ENCODE measurements around the gene SCFD1. TPM values are rescaled to one million over a fixed set of nuclear protein-coding genes. Genes with fewer than 3 reads are reported as not detected.
A peak's percentile ranks its signal among the peaks of the same experiment; 100 is the strongest.
"Not testable (repeated sequence)": the region's sequence is repeated elsewhere in the genome, so short reads cannot be mapped to it uniquely, and the experiment has no call there.

The SCFD1 gene
- 100 to 1,000 TPM in 2 of 4 donors, 10 to 100 TPM in 2; 43.4 to 128 (median 84.3) TPM for total RNA-seq

GRCh38 chr14:30621940-30622830 is at the start of gene SCFD1:
SCFD1 (plus strand) TSS chr14:30622319; CDS start chr14:30622339, 20 bp downstream.
- 0 to 2% methylated on average over 17 to 20 of the region's 35 CpGs for WGBS, 2 donors (ENCODE audit: low coverage in 1 of 2)
- no peaks in the 10 kb centered on the region for H3K27me3 ChIP-seq
- intact Hi-C loops (cut with DNase I; ENCODE audit: low total_unique reads) = no loop called here
- in situ Hi-C loops (cut with MboI; ENCODE audit: low pct_ligation_motif_present in 1 of 4, low pct_unique_long_range_greater_than_20kb in 1 of 4, low sequenced_read_pairs in 3 of 4) = no loop called here
- H3K9me3 ChIP-seq = no peaks in the 10 kb centered on the region
- H3K27ac ChIP-seq = peak within 1 kb of the TSS; percentile 87 to 94 (median 92)
- TF ChIP-seq EP300 (IDR thresholded peaks at IDR 0.05; ENCODE audit: low read depth) = peak; percentile 5
- TF ChIP-seq POLR2AphosphoS5 (IDR thresholded peaks at IDR 0.05) = peak; percentile 98 to 99 (median 98)
- no peak for TF ChIP-seq CTCF (IDR thresholded peaks at IDR 0.05)
- peak; percentile 98 for TF ChIP-seq POLR2A (IDR thresholded peaks at IDR 0.05)
- H3K36me3 ChIP-seq = no peaks in the 10 kb centered on the region
- DNase-seq = peak; percentile 97
- H3K4me3 ChIP-seq = peak within 1 kb of the TSS; percentile 61 to 81 (median 73)
- H3K4me1 ChIP-seq = peaks cover 5 to 44% (median 25%) of the 10 kb centered on the region in 4 donors

- intact Hi-C loops (cut with DNase I; ENCODE audit: low total_unique reads) (no loop called here), in situ Hi-C loops (cut with MboI; ENCODE audit: low pct_ligation_motif_present in 1 of 4, low pct_unique_long_range_greater_than_20kb in 1 of 4, low sequenced_read_pairs in 3 of 4) (no loop called here)
- Histone ChIP-seq H3K9me3 (no peaks in the 10 kb centered on the region), H3K27me3 (no peaks in the 10 kb centered on the region), H3K36me3 (no peaks in the 10 kb centered on the region), H3K4me1 (peaks cover 6 to 38% (median 11%) of the 10 kb centered on the region in 4 donors), H3K4me3 (no peak overlapping the region), H3K27ac (no peak overlapping the region)
- no peak for DNase-seq
- TF ChIP-seq CTCF (IDR thresholded peaks at IDR 0.05) (no peak), EP300 (IDR thresholded peaks at IDR 0.05; ENCODE audit: low read depth) (no peak), POLR2A (IDR thresholded peaks at IDR 0.05) (no peak), POLR2AphosphoS5 (IDR thresholded peaks at IDR 0.05) (no peak)
- 90 to 93% methylated on average over 1 of the region's 1 CpG for WGBS, 2 donors (ENCODE audit: low coverage in 1 of 2)
Measured at GRCh38 chr14:30572771-30573170, 49.3 kb upstream of the SCFD1 start.

- DNase-seq = no peak
- Histone ChIP-seq H3K4me1 (peaks cover 6 to 34% (median 11%) of the 10 kb centered on the region in 4 donors), H3K27me3 (no peaks in the 10 kb centered on the region), H3K4me3 (no peak overlapping the region), H3K36me3 (no peaks in the 10 kb centered on the region), H3K9me3 (no peaks in the 10 kb centered on the region), H3K27ac (no peak overlapping the region)
- no peak for TF ChIP-seq POLR2AphosphoS5 (IDR thresholded peaks at IDR 0.05)
- no peak for TF ChIP-seq CTCF (IDR thresholded peaks at IDR 0.05)
- TF ChIP-seq EP300 (IDR thresholded peaks at IDR 0.05; ENCODE audit: low read depth) = no peak
- no peak for TF ChIP-seq POLR2A (IDR thresholded peaks at IDR 0.05)
- in situ Hi-C loops (cut with MboI; ENCODE audit: low pct_ligation_motif_present in 1 of 4, low pct_unique_long_range_greater_than_20kb in 1 of 4, low sequenced_read_pairs in 3 of 4) (no loop called here), intact Hi-C loops (cut with DNase I; ENCODE audit: low total_unique reads) (no loop called here)
- WGBS, 2 donors (ENCODE audit: low coverage in 1 of 2) = 89 to 90% methylated on average over 3 to 5 of the region's 5 CpGs
Measured at GRCh38 chr14:30573226-30573814, 48.8 kb upstream of the SCFD1 start.

- intact Hi-C loops (cut with DNase I; ENCODE audit: low total_unique reads) = no loop called here
- H3K9me3 ChIP-seq = no peaks in the 10 kb centered on the region
- DNase-seq = no peak
- H3K36me3 ChIP-seq = no peaks in the 10 kb centered on the region
- no peak for TF ChIP-seq CTCF (IDR thresholded peaks at IDR 0.05)
- no peak overlapping the region for H3K4me3 ChIP-seq
- H3K27ac ChIP-seq = no peak overlapping the region
- in situ Hi-C loops (cut with MboI; ENCODE audit: low pct_ligation_motif_present in 1 of 4, low pct_unique_long_range_greater_than_20kb in 1 of 4, low sequenced_read_pairs in 3 of 4) = no loop called here
- H3K4me1 ChIP-seq = peaks cover 6 to 29% (median 11%) of the 10 kb centered on the region in 4 donors
- H3K27me3 ChIP-seq = no peaks in the 10 kb centered on the region
- 72 to 75% methylated on average over 2 of the region's 2 CpGs for WGBS, 2 donors (ENCODE audit: low coverage in 1 of 2)
Measured at GRCh38 chr14:30573966-30574365, 48.2 kb upstream of the SCFD1 start.

- DNase-seq; H3K36me3 ChIP-seq; intact Hi-C loops (cut with DNase I; ENCODE audit: low total_unique reads); H3K9me3 ChIP-seq; H3K27me3 ChIP-seq; in situ Hi-C loops (cut with MboI; ENCODE audit: low pct_ligation_motif_present in 1 of 4, low pct_unique_long_range_greater_than_20kb in 1 of 4, low sequenced_read_pairs in 3 of 4); H3K27ac ChIP-seq; H3K4me3 ChIP-seq: not testable (repeated sequence)
- WGBS, 2 donors (ENCODE audit: low coverage in 1 of 2) = 94 to 97% methylated on average over 3 of the region's 3 CpGs
- peaks cover 6 to 33% (median 10%) of the 10 kb centered on the region in 4 donors for H3K4me1 ChIP-seq
Measured at GRCh38 chr14:30574777-30575176, 47.3 kb upstream of the SCFD1 start.

GRCh38 chr14:30576333-30576732 is 45.8 kb upstream of the SCFD1 start:
- 100% methylated on average over 1 of the region's 1 CpG for WGBS, 2 donors (ENCODE audit: low coverage in 1 of 2)
- H3K27ac ChIP-seq; H3K4me3 ChIP-seq; in situ Hi-C loops (cut with MboI; ENCODE audit: low pct_ligation_motif_present in 1 of 4, low pct_unique_long_range_greater_than_20kb in 1 of 4, low sequenced_read_pairs in 3 of 4); H3K9me3 ChIP-seq; intact Hi-C loops (cut with DNase I; ENCODE audit: low total_unique reads); H3K36me3 ChIP-seq; H3K27me3 ChIP-seq; DNase-seq: not testable (repeated sequence)
- peaks cover 0 to 26% (median 12%) of the 10 kb centered on the region in 4 donors for H3K4me1 ChIP-seq

All from transverse colon (tissue), 4 donors.